Nucleus accumbens (tissue), 56 donors: ENCODE data around the gene BGLAP.
A peak's percentile ranks its signal among the peaks of the same experiment; 100 is the strongest.

ENCODE experiments used
- DNase-seq, 56 donors: peaks; one replicate each; lab custom pipeline; 2025; lab: John Stamatoyannopoulos, UW

BGLAP gene

GRCh38 chr1:156286061-156286460 lies 44.1 kb downstream of the BGLAP start:
- DNase-seq, result no peak

DNA sequence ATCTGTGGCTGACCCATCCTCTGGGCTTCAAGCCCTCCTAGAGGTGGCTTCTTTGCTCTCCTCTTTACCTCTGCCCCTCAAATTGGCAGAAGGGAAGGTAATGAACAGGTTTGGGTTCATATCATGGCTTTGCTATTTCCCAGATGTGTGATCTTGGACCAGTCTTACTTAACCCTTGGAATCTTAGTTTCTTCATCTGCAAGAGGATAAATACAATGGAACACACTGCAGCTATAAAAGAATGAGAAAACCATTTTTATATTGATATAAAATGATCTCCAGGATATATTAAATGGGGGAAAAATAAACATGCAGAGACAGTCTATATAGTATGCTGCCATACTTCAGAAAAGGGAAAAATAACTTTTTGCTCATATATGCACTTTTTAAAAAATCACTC lies 47.9 kb downstream of the BGLAP start:
- no peak for DNase-seq

DNA sequence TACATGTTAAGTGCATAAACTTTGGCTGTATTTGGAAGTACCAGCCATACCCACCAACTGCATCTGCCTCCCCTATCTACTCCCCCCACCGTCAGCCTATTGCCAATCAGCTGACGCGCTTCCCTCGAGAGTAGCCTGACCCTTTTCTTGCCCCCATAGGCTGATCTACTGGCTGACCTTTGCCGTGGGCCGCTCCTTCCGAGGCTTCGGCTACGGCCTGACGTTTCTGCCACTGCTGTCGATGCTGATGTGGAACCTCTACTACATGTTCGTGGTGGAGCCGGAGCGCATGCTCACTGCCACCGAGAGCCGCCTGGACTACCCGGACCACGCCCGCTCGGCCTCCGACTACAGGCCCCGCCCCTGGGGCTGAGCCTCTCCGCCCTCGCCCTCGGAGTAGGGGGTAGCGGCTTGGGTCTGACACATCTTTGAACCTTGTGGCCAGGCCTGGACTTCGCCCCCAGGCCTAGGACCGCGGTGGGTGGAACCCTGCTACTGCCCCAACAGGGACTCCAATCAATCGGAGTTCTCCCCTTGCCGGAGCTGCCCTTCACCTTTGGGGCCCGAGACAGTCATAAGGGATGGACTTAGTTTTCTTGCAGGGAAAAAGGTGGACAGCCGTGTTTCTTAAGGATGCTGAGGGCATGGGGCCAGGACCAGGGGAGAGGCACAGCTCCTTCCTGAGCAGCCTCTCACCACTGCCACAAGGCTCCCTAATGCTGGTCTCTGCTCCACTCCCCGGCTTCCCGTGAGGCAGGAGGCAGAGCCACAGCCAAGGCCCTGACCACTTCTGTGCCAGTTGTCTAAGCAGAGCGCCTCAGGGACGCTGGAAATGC lies 49.5 kb downstream of the BGLAP start:
- DNase-seq, result peak in 54 of 56 donors; percentile 16 to 87 (median 68)
